A549 (cell line): ENCODE data around the gene AOAH. TPM values are rescaled to one million over a fixed set of nuclear protein-coding genes. Genes with fewer than 3 reads are reported as not detected.
A peak's percentile ranks its signal among the peaks of the same experiment; 100 is the strongest.
"Not testable (repeated sequence)": the region's sequence is repeated elsewhere in the genome, so short reads cannot be mapped to it uniquely, and the experiment has no call there.

Experiments
- ATAC-seq, 2 experiments: fragments of 200-7000 bp in 1 of 2; fragments of >200 bp in 1 of 2; cut with Nextera tagmentation in 1 of 2; cut with Tn5 transposase in 1 of 2; 3 replicates each; pipeline versions ENCODE4 v1.8.0 to v1.9.1; 2018 to 2020; ENCODE audit warnings: mild to moderate bottlenecking in 1 of 2, moderate library complexity in 1 of 2
- CTCF ChIA-PET: fragments of 300-600 bp; sonication (Branson Sonifier 250); formaldehyde crosslinking; extraction: SDS; loops from one replicate; lab custom pipeline; 2021; ENCODE audit warnings: antibody characterized with exemption, inconsistent platforms; lab: Yijun Ruan, JAX
- POLR2A ChIA-PET: fragments of 350-600 bp; formaldehyde crosslinking; extraction: SDS; loops from one replicate; lab custom pipeline; 2021; ENCODE audit warnings: antibody characterized with exemption, inconsistent platforms; lab: Yijun Ruan, JAX
- DNase-seq, 2 experiments: peaks; one replicate each; pipeline versions ENCODE4 v3.0.0 to v3.0.0-alpha.2; 2011 to 2016; ENCODE audit warnings: low read depth in 1 of 2, low spot score in 1 of 2
- FAIRE-seq: peaks from 2 replicates; lab custom pipeline; 2011; peaks lifted over from hg19 to GRCh38; lab: Jason Lieb, UNC
- H3K27ac ChIP-seq, 2 experiments: fragments of >200 bp; sonication (Bioruptor Twin); formaldehyde crosslinking; 3 replicates each; pipeline ENCODE4 v1.5.1; 2016 to 2017
- H3K4me1 ChIP-seq: fragments of >200 bp; sonication (Bioruptor Twin); formaldehyde crosslinking; 3 replicates; pipeline ENCODE4 v1.6.1; 2016
- H3K4me2 ChIP-seq: fragments of >200 bp; sonication (Bioruptor Twin); formaldehyde crosslinking; 3 replicates; pipeline ENCODE4 v1.6.1; 2016
- H3K4me3 ChIP-seq: fragments of >200 bp; sonication (Bioruptor Twin); formaldehyde crosslinking; 3 replicates; pipeline ENCODE4 v1.5.1; 2016
- H3K9me3 ChIP-seq: fragments of >200 bp; sonication (Bioruptor Twin); formaldehyde crosslinking; 3 replicates; pipeline ENCODE4 v1.6.1; 2016
- BCL3 ChIP-seq: fragments of >200 bp; sonication (Bioruptor Twin); formaldehyde crosslinking; IDR thresholded peaks from 3 replicates; pipeline ENCODE4 v1.6.1; 2016
- CBX2 ChIP-seq: fragments of 200-600 bp; sonication (generic); IDR thresholded peaks from 2 replicates; pipeline ENCODE4 v1.6.1; 2016; ENCODE audit warnings: low read depth, mild to moderate bottlenecking, borderline replicate concordance
- CHD4 ChIP-seq: fragments of 200-600 bp; sonication (generic); IDR thresholded peaks from 2 replicates; pipeline ENCODE4 v1.6.1; 2016; ENCODE audit warnings: antibody characterized with exemption, mild to moderate bottlenecking, borderline replicate concordance
- FOSL2 ChIP-seq, 2 experiments: fragments of 450-650 bp in 1 of 2; fragments of >200 bp in 1 of 2; sonication (Bioruptor Twin) in 1 of 2; formaldehyde crosslinking; IDR thresholded peaks; 2 replicates each; pipeline versions ENCODE4 v1.5.0 to v1.6.1; 2016 to 2020; ENCODE audit warnings: mild to moderate bottlenecking in 1 of 2, moderate library complexity in 1 of 2
- GATA3 ChIP-seq: IDR thresholded peaks from 2 replicates; pipeline ENCODE4 v1.6.1; 2012; ENCODE audit warnings: borderline replicate concordance
- HMGXB4 ChIP-seq: fragments of 250-450 bp; sonication (Bioruptor Pico); IDR thresholded peaks from 2 replicates; pipeline ENCODE4 v1.5.0; 2021; ENCODE audit warnings: mild to moderate bottlenecking, moderate library complexity, borderline replicate concordance
- HOXB5 ChIP-seq: fragments of 250-450 bp; sonication (Bioruptor Pico); IDR thresholded peaks from 2 replicates; pipeline ENCODE4 v1.5.0; 2020; ENCODE audit warnings: mild to moderate bottlenecking, moderate library complexity
- JUNB ChIP-seq: fragments of >200 bp; sonication (Bioruptor Twin); formaldehyde crosslinking; IDR thresholded peaks from 2 replicates; pipeline ENCODE4 v1.6.1; 2016
- KDM1A ChIP-seq: fragments of 200-600 bp; sonication (generic); IDR thresholded peaks from 2 replicates; pipeline ENCODE4 v1.6.1; 2016; ENCODE audit warnings: low read depth, mild to moderate bottlenecking
- MAFK ChIP-seq: fragments of 450-650 bp; IDR thresholded peaks from 2 replicates; pipeline ENCODE4 v1.6.1; 2014; ENCODE audit not compliant: partially characterized antibody
- MAX ChIP-seq: IDR thresholded peaks from 2 replicates; pipeline ENCODE4 v1.6.1; 2012
- MAZ ChIP-seq: fragments of 150-350 bp; IDR thresholded peaks from 2 replicates; pipeline ENCODE4 v1.6.1; 2014; ENCODE audit warnings: antibody characterized with exemption, low read depth, low read length, borderline replicate concordance
- NPAS2 ChIP-seq: fragments of 250-450 bp; sonication (Bioruptor Pico); IDR thresholded peaks from 2 replicates; pipeline ENCODE4 v1.8.0; 2022; ENCODE audit warnings: mild to moderate bottlenecking, moderate library complexity, borderline replicate concordance
- NR3C1 ChIP-seq: fragments of >200 bp; sonication (Bioruptor Twin); formaldehyde crosslinking; IDR thresholded peaks from 3 replicates; pipeline ENCODE4 v1.6.1; 2017
- PBX3 ChIP-seq: IDR thresholded peaks from 2 replicates; pipeline ENCODE4 v1.6.1; 2012
- RAD21 ChIP-seq, 2 experiments: fragments of >200 bp in 1 of 2; sonication (Bioruptor Twin) in 1 of 2; formaldehyde crosslinking in 1 of 2; IDR thresholded peaks in 1 of 2; conservative IDR thresholded peaks in 1 of 2; 2 replicates in 1 of 2; 3 replicates in 1 of 2; pipeline ENCODE4 v1.6.1; 2012 to 2018; ENCODE audit warnings: inconsistent platforms in 1 of 2
- RARB ChIP-seq: fragments of 250-450 bp; sonication (Bioruptor Pico); IDR thresholded peaks from 2 replicates; pipeline ENCODE4 v1.8.0; 2021; ENCODE audit warnings: mild to moderate bottlenecking, moderate library complexity
- RCOR1 ChIP-seq: fragments of 150-350 bp; IDR thresholded peaks from 2 replicates; pipeline ENCODE4 v1.6.1; 2014; ENCODE audit warnings: antibody characterized with exemption, low read length, low read depth
- RFX5 ChIP-seq: fragments of 450-650 bp; IDR thresholded peaks from 2 replicates; pipeline ENCODE4 v1.7.1; 2014; ENCODE audit warnings: antibody characterized with exemption, mild to moderate bottlenecking, moderate library complexity
- SREBF2 ChIP-seq: fragments of 450-650 bp; IDR thresholded peaks from 2 replicates; pipeline ENCODE4 v1.6.1; 2014; ENCODE audit warnings: mild to moderate bottlenecking, moderate library complexity
- ZC3H11A ChIP-seq: fragments of 450-650 bp; IDR thresholded peaks from 2 replicates; pipeline ENCODE4 v1.6.1; 2014; ENCODE audit warnings: antibody characterized with exemption, mild to moderate bottlenecking
- ZSCAN20 ChIP-seq: fragments of 250-450 bp; sonication (Bioruptor Pico); IDR thresholded peaks from 2 replicates; pipeline ENCODE4 v1.8.0; 2022; ENCODE audit warnings: mild to moderate bottlenecking, moderate library complexity
- WGBS: methylation state at CpG from one replicate; pipeline ENCODE4 v1.1.6; 2017; ENCODE audit errors: missing lambda C conversion rate; 5-methylcytosine and 5-hydroxymethylcytosine counted together
- polyA plus RNA-seq, 4 experiments: library from polyadenylated mRNA; depleted of rRNA in 3 of 4; stranded (reverse); fragments of >200 nt; fragmentation: RNase III in 1 of 4; extraction: RNeasy Plus Mini Kit Qiagen cat#74134 plus additional on column Dnase treatment in 1 of 4; gene quantifications; 2 replicates in 3 of 4; 3 replicates in 1 of 4; pipeline ENCODE4 v1.2.3, GENCODE V29; 2011 to 2017

AOAH gene
- polyA plus RNA-seq, 2 of the 4 experiments (the other 2 are of a cell fraction): 0.09 TPM; not detected in 1

GRCh38 chr7:36723291-36723690 is 1.0 kb downstream of the AOAH start:
- no peak overlapping the region for H3K4me3 ChIP-seq
- POLR2A ChIA-PET: no interaction called here
- no peak overlapping the region for H3K4me2 ChIP-seq
- 78% methylated on average over 4 of the region's 4 CpGs for WGBS
- H3K27ac ChIP-seq: no peak overlapping the region
- DNase-seq: no peak
- ATAC-seq: no peak
- no peak for FAIRE-seq
- TF ChIP-seq RFX5 (no peak), FOSL2 (IDR thresholded peaks at IDR 0.05) (no peak), FOSL2 (CRISPR knock-in tag; IDR thresholded peaks at IDR 0.05) (no peak), HOXB5 (no peak), MAFK (no peak)
- H3K4me1 ChIP-seq: no peaks in the 10 kb centered on the region
- CTCF ChIA-PET: no interaction called here
- H3K9me3 ChIP-seq: no peaks in the 10 kb centered on the region

GRCh38 chr7:36719083-36719632 is 5.1 kb downstream of the AOAH start:
- H3K27ac ChIP-seq: no peak overlapping the region
- TF ChIP-seq MAFK (peak; percentile 64), JUNB (no peak)
- FAIRE-seq (no peak), ATAC-seq (no peak), DNase-seq (no peak)
- H3K9me3 ChIP-seq: no peaks in the 10 kb centered on the region; the same call in 2 of the 3 replicates
- WGBS: 26% methylated on average over 3 of the region's 3 CpGs
- ChIA-PET CTCF (interaction anchor here (0.8 kb wide), 1 partner anchor 278 kb away, joined by 5 read pairs; no protein-coding TSS in a partner anchor), POLR2A (no interaction called here)
- H3K4me3 ChIP-seq: no peak overlapping the region
- H3K4me2 ChIP-seq: no peak overlapping the region
- H3K4me1 ChIP-seq: no peaks in the 10 kb centered on the region

- POLR2A ChIA-PET: no interaction called here
- no peak overlapping the region for H3K4me3 ChIP-seq
- FAIRE-seq: no peak
- no peak for ATAC-seq
- no peak for TF ChIP-seq PBX3
- TF ChIP-seq SREBF2: no peak
- TF ChIP-seq HOXB5: no peak
- no peak for TF ChIP-seq RFX5
- TF ChIP-seq CHD4: no peak
- TF ChIP-seq CBX2: no peak
- TF ChIP-seq KDM1A: no peak
- no peaks in the 10 kb centered on the region; the same call in 2 of the 3 replicates for H3K9me3 ChIP-seq
- no peak overlapping the region for H3K27ac ChIP-seq
- DNase-seq: no peak
- no peaks in the 10 kb centered on the region for H3K4me1 ChIP-seq
- no peak overlapping the region for H3K4me2 ChIP-seq
- 37% methylated on average over 3 of the region's 3 CpGs for WGBS
- CTCF ChIA-PET: interaction anchor here (1.1 kb wide), 1 partner anchor 465 kb away, joined by 3 read pairs; no protein-coding TSS in a partner anchor
Measured at GRCh38 chr7:36717586-36717985, 6.7 kb downstream of the AOAH start.

- H3K27ac ChIP-seq, H3K4me3 ChIP-seq, FAIRE-seq, H3K9me3 ChIP-seq, DNase-seq, ATAC-seq, POLR2A ChIA-PET, H3K4me2 ChIP-seq, H3K4me1 ChIP-seq: not testable (repeated sequence)
- TF ChIP-seq ZC3H11A: peak; percentile 66
- WGBS: 41% methylated on average over 8 of the region's 8 CpGs
- CTCF ChIA-PET: interaction anchor here (1.1 kb wide), 1 partner anchor 465 kb away, joined by 3 read pairs; no protein-coding TSS in a partner anchor
Measured at GRCh38 chr7:36716802-36717201, 7.5 kb downstream of the AOAH start.

- DNase-seq: no peak
- Histone ChIP-seq H3K27ac (no peak overlapping the region), H3K4me2 (no peak overlapping the region), H3K9me3 (no peaks in the 10 kb centered on the region; the same call in 2 of the 3 replicates), H3K4me1 (no peaks in the 10 kb centered on the region), H3K4me3 (no peak overlapping the region)
- TF ChIP-seq RAD21 (conservative IDR thresholded peaks at IDR 0.05 in 1 of 2, IDR thresholded peaks at IDR 0.05 in 1 of 2) (no peak), MAX (no peak), NPAS2 (CRISPR knock-in tag) (no peak), CBX2 (no peak), RCOR1 (no peak), BCL3 (no peak), JUNB (no peak), RFX5 (no peak), NR3C1 (no peak), MAZ (no peak), RARB (CRISPR knock-in tag) (no peak), SREBF2 (no peak), HMGXB4 (CRISPR knock-in tag) (no peak), ZSCAN20 (CRISPR knock-in tag) (no peak), GATA3 (no peak), HOXB5 (no peak), ZC3H11A (no peak)
- POLR2A ChIA-PET: no interaction called here
- no peak for FAIRE-seq
- CTCF ChIA-PET: no interaction called here
- ATAC-seq: no peak
- WGBS: 51% methylated on average over 5 of the region's 5 CpGs
Measured at GRCh38 chr7:36712015-36712414, 12.3 kb downstream of the AOAH start.
